DOHH2 (cell line): ENCODE data around the gene ATXN7.

ENCODE experiments used
- H3F3A ChIP-seq: fragments of 200-600 bp; sonication (generic), shearing (Covaris generic); 2 replicates; pipeline ENCODE4 v1.6.0; 2016; ENCODE audit warnings: antibody characterized with exemption, mild to moderate bottlenecking; ENCODE audit not compliant: control insufficient read depth, insufficient read depth
- H3K27ac ChIP-seq: fragments of 200-600 bp; sonication (generic); 2 replicates; pipeline ENCODE4 v1.5.1; 2014; ENCODE audit warnings: low read depth, mild to moderate bottlenecking, low read length, moderate library complexity
- H3K27me3 ChIP-seq: fragments of 200-600 bp; sonication (generic); 2 replicates; pipeline ENCODE4 v1.6.1; 2014; ENCODE audit warnings: mild to moderate bottlenecking, low read length, mixed read lengths; ENCODE audit not compliant: control insufficient read depth
- H3K36me3 ChIP-seq: fragments of 200-600 bp; sonication (generic); 2 replicates; pipeline ENCODE4 v1.6.1; 2014; ENCODE audit warnings: mild to moderate bottlenecking, low read length, moderate library complexity, mixed read lengths; ENCODE audit not compliant: control insufficient read depth
- H3K4me1 ChIP-seq: fragments of 200-600 bp; sonication (generic); 2 replicates; pipeline ENCODE4 v1.6.1; 2014; ENCODE audit warnings: mild to moderate bottlenecking, low read length, mixed read lengths; ENCODE audit not compliant: control insufficient read depth
- H3K4me2 ChIP-seq: fragments of 200-600 bp; sonication (generic); 2 replicates; pipeline ENCODE4 v1.6.0; 2014; ENCODE audit warnings: mild to moderate bottlenecking, low read length, moderate library complexity
- H3K4me3 ChIP-seq: fragments of 200-600 bp; sonication (generic); 2 replicates; pipeline ENCODE4 v1.5.1; 2014; ENCODE audit warnings: mild to moderate bottlenecking, low read length, mixed read lengths
- H3K79me2 ChIP-seq: fragments of 200-600 bp; sonication (generic); 2 replicates; pipeline ENCODE4 v1.6.1; 2014; ENCODE audit warnings: mild to moderate bottlenecking, low read length, mixed read lengths; ENCODE audit not compliant: control insufficient read depth
- H3K9me2 ChIP-seq: fragments of 200-600 bp; sonication (generic); replicated peaks from 2 replicates; pipeline ENCODE4 v1.6.1; 2014; ENCODE audit warnings: mild to moderate bottlenecking, low read length, mixed read lengths; ENCODE audit not compliant: control insufficient read depth
- H3K9me3 ChIP-seq: fragments of 200-600 bp; sonication (generic); 2 replicates; pipeline ENCODE4 v1.6.1; 2014; ENCODE audit warnings: antibody characterized with exemption, low read length, mixed read lengths; ENCODE audit not compliant: control insufficient read depth, insufficient read depth
- H4K20me1 ChIP-seq: fragments of 200-600 bp; sonication (generic); 2 replicates; pipeline ENCODE4 v1.6.0; 2014; ENCODE audit warnings: low read depth, mild to moderate bottlenecking, antibody characterized with exemption, low read length, moderate library complexity; ENCODE audit not compliant: control insufficient read depth, insufficient read depth
- EZH2phosphoT487 ChIP-seq: fragments of 200-600 bp; sonication (generic); IDR thresholded peaks from 2 replicates; pipeline ENCODE4 v1.6.1; 2017; ENCODE audit warnings: borderline replicate concordance, mild to moderate bottlenecking, antibody characterized with exemption, low read length, moderate library complexity, mixed read lengths
- TF ChIP-seq, protein P1 (sequence below): fragments of 200-600 bp; sonication (generic); IDR thresholded peaks from one replicate; pipeline ENCODE4 v1.5.1; 2014; ENCODE audit warnings: antibody characterized with exemption, mild to moderate bottlenecking, low read depth, low read length; ENCODE audit not compliant: poor library complexity, severe bottlenecking

Gene ATXN7

GRCh38 chr3:63932509-63933212 lies 69.0 kb downstream of the ATXN7 start:
- H3K9me3 ChIP-seq: no peaks in the 10 kb centered on the region
- peak overlapping the region; percentile 53 for H3K4me2 ChIP-seq
- no peaks in the 10 kb centered on the region for H3K9me2 ChIP-seq
- TF ChIP-seq, protein P1, sequence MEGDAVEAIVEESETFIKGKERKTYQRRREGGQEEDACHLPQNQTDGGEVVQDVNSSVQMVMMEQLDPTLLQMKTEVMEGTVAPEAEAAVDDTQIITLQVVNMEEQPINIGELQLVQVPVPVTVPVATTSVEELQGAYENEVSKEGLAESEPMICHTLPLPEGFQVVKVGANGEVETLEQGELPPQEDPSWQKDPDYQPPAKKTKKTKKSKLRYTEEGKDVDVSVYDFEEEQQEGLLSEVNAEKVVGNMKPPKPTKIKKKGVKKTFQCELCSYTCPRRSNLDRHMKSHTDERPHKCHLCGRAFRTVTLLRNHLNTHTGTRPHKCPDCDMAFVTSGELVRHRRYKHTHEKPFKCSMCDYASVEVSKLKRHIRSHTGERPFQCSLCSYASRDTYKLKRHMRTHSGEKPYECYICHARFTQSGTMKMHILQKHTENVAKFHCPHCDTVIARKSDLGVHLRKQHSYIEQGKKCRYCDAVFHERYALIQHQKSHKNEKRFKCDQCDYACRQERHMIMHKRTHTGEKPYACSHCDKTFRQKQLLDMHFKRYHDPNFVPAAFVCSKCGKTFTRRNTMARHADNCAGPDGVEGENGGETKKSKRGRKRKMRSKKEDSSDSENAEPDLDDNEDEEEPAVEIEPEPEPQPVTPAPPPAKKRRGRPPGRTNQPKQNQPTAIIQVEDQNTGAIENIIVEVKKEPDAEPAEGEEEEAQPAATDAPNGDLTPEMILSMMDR: no peak
- no peak for TF ChIP-seq EZH2phosphoT487
- H4K20me1 ChIP-seq: peaks cover 25% of the 10 kb centered on the region; the same call in 1 of the 2 replicates
- H3K27ac ChIP-seq: peak overlapping the region; percentile 63
- peaks cover 95% of the 10 kb centered on the region for H3K79me2 ChIP-seq
- H3K4me3 ChIP-seq: peak overlapping the region; percentile 5; the same call in 1 of the 2 replicates
- H3K27me3 ChIP-seq: no peaks in the 10 kb centered on the region
- peaks cover 49% of the 10 kb centered on the region for H3K36me3 ChIP-seq
- H3K4me1 ChIP-seq: peaks cover 46% of the 10 kb centered on the region
- H3F3A ChIP-seq: peaks cover 12% of the 10 kb centered on the region

GRCh38 chr3:63933459-63933858 lies 69.8 kb downstream of the ATXN7 start:
- H3K4me2 ChIP-seq: peak overlapping the region; percentile 53
- no peaks in the 10 kb centered on the region for H3K9me2 ChIP-seq
- H3K79me2 ChIP-seq: peaks cover 98% of the 10 kb centered on the region
- TF ChIP-seq, protein P1: no peak
- TF ChIP-seq EZH2phosphoT487: no peak
- no peaks in the 10 kb centered on the region for H3K27me3 ChIP-seq
- peaks cover 52% of the 10 kb centered on the region for H3K36me3 ChIP-seq
- peak overlapping the region; percentile 63 for H3K27ac ChIP-seq
- H4K20me1 ChIP-seq: peaks cover 23% of the 10 kb centered on the region; the same call in 1 of the 2 replicates
- H3K9me3 ChIP-seq: no peaks in the 10 kb centered on the region
- peaks cover 6% of the 10 kb centered on the region; the same call in 1 of the 2 replicates for H3F3A ChIP-seq
- H3K4me1 ChIP-seq: peaks cover 38% of the 10 kb centered on the region
- peak overlapping the region; percentile 5; the same call in 1 of the 2 replicates for H3K4me3 ChIP-seq

- H4K20me1 ChIP-seq: peaks cover 18% of the 10 kb centered on the region; the same call in 1 of the 2 replicates
- H3K79me2 ChIP-seq: peaks cover 94% of the 10 kb centered on the region
- peaks cover 35% of the 10 kb centered on the region for H3K4me1 ChIP-seq
- no peak overlapping the region for H3K27ac ChIP-seq
- H3K9me3 ChIP-seq: no peaks in the 10 kb centered on the region
- H3K9me2 ChIP-seq: no peaks in the 10 kb centered on the region
- TF ChIP-seq, protein P1: no peak
- TF ChIP-seq EZH2phosphoT487: no peak
- no peak overlapping the region for H3K4me3 ChIP-seq
- peak overlapping the region; percentile 53; the same call in 1 of the 2 replicates for H3K4me2 ChIP-seq
- H3K27me3 ChIP-seq: no peaks in the 10 kb centered on the region
- peaks cover 6% of the 10 kb centered on the region; the same call in 1 of the 2 replicates for H3F3A ChIP-seq
- peaks cover 47% of the 10 kb centered on the region for H3K36me3 ChIP-seq
These were observed 70.6 kb downstream of the ATXN7 start for GRCh38 chr3:63934041-63934866.
